ENCODE measurements around the gene HS6ST3.

DNA sequence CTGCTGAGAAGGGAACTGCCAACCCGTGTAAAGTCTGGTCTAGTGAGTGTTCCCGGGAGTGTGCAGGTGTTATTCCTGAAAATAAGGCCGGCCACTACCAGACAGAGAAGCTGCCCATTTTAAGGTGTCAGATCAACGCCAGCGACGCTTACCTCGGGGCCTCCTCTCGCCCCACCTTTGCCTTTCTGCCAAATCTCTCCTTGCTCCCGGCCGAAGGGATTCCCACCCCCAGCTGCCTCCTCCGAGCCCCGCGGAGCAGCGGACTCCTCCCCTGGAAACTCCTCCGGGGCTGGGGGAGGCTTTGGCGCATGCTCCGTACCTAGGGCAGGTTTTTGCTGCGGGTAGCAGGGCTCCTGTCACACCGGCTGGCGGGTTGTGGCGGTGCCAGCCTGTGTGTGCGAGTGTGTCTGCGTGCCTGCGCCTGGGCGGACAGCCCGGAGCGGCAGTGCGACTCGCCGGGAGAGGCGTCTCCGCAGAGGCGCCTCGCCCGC lies at the start of gene HS6ST3:
- TF ChIP-seq, protein P1, sequence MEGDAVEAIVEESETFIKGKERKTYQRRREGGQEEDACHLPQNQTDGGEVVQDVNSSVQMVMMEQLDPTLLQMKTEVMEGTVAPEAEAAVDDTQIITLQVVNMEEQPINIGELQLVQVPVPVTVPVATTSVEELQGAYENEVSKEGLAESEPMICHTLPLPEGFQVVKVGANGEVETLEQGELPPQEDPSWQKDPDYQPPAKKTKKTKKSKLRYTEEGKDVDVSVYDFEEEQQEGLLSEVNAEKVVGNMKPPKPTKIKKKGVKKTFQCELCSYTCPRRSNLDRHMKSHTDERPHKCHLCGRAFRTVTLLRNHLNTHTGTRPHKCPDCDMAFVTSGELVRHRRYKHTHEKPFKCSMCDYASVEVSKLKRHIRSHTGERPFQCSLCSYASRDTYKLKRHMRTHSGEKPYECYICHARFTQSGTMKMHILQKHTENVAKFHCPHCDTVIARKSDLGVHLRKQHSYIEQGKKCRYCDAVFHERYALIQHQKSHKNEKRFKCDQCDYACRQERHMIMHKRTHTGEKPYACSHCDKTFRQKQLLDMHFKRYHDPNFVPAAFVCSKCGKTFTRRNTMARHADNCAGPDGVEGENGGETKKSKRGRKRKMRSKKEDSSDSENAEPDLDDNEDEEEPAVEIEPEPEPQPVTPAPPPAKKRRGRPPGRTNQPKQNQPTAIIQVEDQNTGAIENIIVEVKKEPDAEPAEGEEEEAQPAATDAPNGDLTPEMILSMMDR (IDR thresholded peaks at IDR 0.05; ENCODE audit: low read length), result no peak
- TF ChIP-seq EZH2 (IDR thresholded peaks at IDR 0.05; ENCODE audit: borderline replicate concordance, low read length), result no peak

Data from OCI-LY1 (cell line).